Loucy (cell line): ENCODE results near the gene ST3GAL3.

Experiments used
- H2AFZ ChIP-seq: fragments of 200-600 bp; sonication (generic); 2 replicates; pipeline ENCODE4 v1.6.0; 2016; ENCODE audit warnings: antibody characterized with exemption, mild to moderate bottlenecking, low read length, moderate library complexity
- H3F3A ChIP-seq: fragments of 200-600 bp; 2 replicates; pipeline ENCODE4 v1.6.0; 2016; ENCODE audit warnings: antibody characterized with exemption, low read depth, mild to moderate bottlenecking
- H3K27me3 ChIP-seq: fragments of 200-600 bp; sonication (generic); 2 replicates; pipeline ENCODE4 v1.6.1; 2014; ENCODE audit warnings: low read length, mild to moderate bottlenecking; ENCODE audit not compliant: insufficient read depth, poor library complexity, severe bottlenecking
- H3K36me3 ChIP-seq: fragments of 200-600 bp; sonication (generic); 2 replicates; pipeline ENCODE4 v1.6.1; 2016; ENCODE audit warnings: low read length; ENCODE audit not compliant: insufficient read depth
- H3K4me1 ChIP-seq: fragments of 200-600 bp; sonication (generic); 2 replicates; pipeline ENCODE4 v1.5.1; 2014; ENCODE audit warnings: low read length, mild to moderate bottlenecking; ENCODE audit not compliant: insufficient read depth, poor library complexity, severe bottlenecking
- H3K4me2 ChIP-seq: fragments of 200-600 bp; sonication (generic); 2 replicates; pipeline ENCODE4 v1.6.0; 2014; ENCODE audit warnings: antibody characterized with exemption, low read length, low read depth, mild to moderate bottlenecking; ENCODE audit not compliant: poor library complexity, severe bottlenecking
- H3K4me3 ChIP-seq: fragments of 200-600 bp; sonication (generic); 2 replicates; pipeline ENCODE4 v1.5.1; 2014; ENCODE audit warnings: low read length, mild to moderate bottlenecking, mixed read lengths; ENCODE audit not compliant: poor library complexity, severe bottlenecking
- H3K79me2 ChIP-seq: fragments of 200-600 bp; sonication (generic); 2 replicates; pipeline ENCODE4 v1.6.1; 2014; ENCODE audit warnings: low read length; ENCODE audit not compliant: insufficient read depth
- H3K9ac ChIP-seq: fragments of 200-600 bp; sonication (generic); 2 replicates; pipeline ENCODE4 v1.6.0; 2014; ENCODE audit warnings: mild to moderate bottlenecking, low read depth, low read length, moderate library complexity; ENCODE audit not compliant: poor library complexity, severe bottlenecking
- H3K9me2 ChIP-seq: fragments of 200-600 bp; sonication (generic); replicated peaks from 2 replicates; pipeline ENCODE4 v1.6.1; 2016; ENCODE audit warnings: low read depth, low read length, mixed read lengths
- H3K9me3 ChIP-seq: fragments of 200-600 bp; sonication (generic); 2 replicates; pipeline ENCODE4 v1.6.1; 2014; ENCODE audit warnings: mild to moderate bottlenecking, antibody characterized with exemption, low read length, low read depth; ENCODE audit not compliant: insufficient read depth
- H4K20me1 ChIP-seq: fragments of 200-600 bp; sonication (generic); 2 replicates; pipeline ENCODE4 v1.6.0; 2014; ENCODE audit warnings: antibody characterized with exemption, low read length, mild to moderate bottlenecking; ENCODE audit not compliant: insufficient read depth, poor library complexity, severe bottlenecking
- CTCF ChIP-seq: fragments of 200-600 bp; sonication (generic); conservative IDR thresholded peaks from 2 replicates; pipeline ENCODE4 v1.5.1; 2014; ENCODE audit warnings: mild to moderate bottlenecking, antibody characterized with exemption, low read length
- EZH2phosphoT487 ChIP-seq: fragments of 200-600 bp; IDR thresholded peaks from 2 replicates; pipeline ENCODE4 v1.6.1; 2018; ENCODE audit warnings: antibody characterized with exemption, mild to moderate bottlenecking, moderate library complexity, borderline replicate concordance

Gene ST3GAL3

GRCh38 chr1:43963006-43963405 is 255.7 kb downstream of the ST3GAL3 start:
- Histone ChIP-seq H3K79me2 (no peaks in the 10 kb centered on the region), H3K4me2 (no peak overlapping the region), H3K9me2 (no peaks in the 10 kb centered on the region), H3K4me1 (no peaks in the 10 kb centered on the region), H3K4me3 (no peak overlapping the region), H4K20me1 (no peaks in the 10 kb centered on the region), H3K9ac (no peak overlapping the region), H2AFZ (no peak overlapping the region), H3K27me3 (no peaks in the 10 kb centered on the region), H3K9me3 (no peaks in the 10 kb centered on the region), H3F3A (no peaks in the 10 kb centered on the region), H3K36me3 (no peaks in the 10 kb centered on the region)
- no peak for TF ChIP-seq EZH2phosphoT487
- TF ChIP-seq CTCF = no peak

- no peaks in the 10 kb centered on the region for H3K9me3 ChIP-seq
- H3K9ac ChIP-seq = no peak overlapping the region
- no peaks in the 10 kb centered on the region for H3K4me1 ChIP-seq
- H3K79me2 ChIP-seq = no peaks in the 10 kb centered on the region
- H3K36me3 ChIP-seq = no peaks in the 10 kb centered on the region
- no peak overlapping the region for H3K4me2 ChIP-seq
- H3F3A ChIP-seq = no peaks in the 10 kb centered on the region
- TF ChIP-seq CTCF (no peak), EZH2phosphoT487 (no peak)
- H4K20me1 ChIP-seq = no peaks in the 10 kb centered on the region
- no peaks in the 10 kb centered on the region for H3K27me3 ChIP-seq
- no peak overlapping the region for H3K4me3 ChIP-seq
- H3K9me2 ChIP-seq = no peaks in the 10 kb centered on the region
- H2AFZ ChIP-seq = no peak overlapping the region
These were observed 256.6 kb downstream of the ST3GAL3 start for GRCh38 chr1:43963890-43964289.

GRCh38 chr1:43965316-43965715 is 258.0 kb downstream of the ST3GAL3 start:
- TF ChIP-seq EZH2phosphoT487 (no peak), CTCF (no peak)
- H3K36me3 ChIP-seq = no peaks in the 10 kb centered on the region

More at GRCh38 chr1:43965316-43965715, 258.0 kb downstream of the ST3GAL3 start:
- Histone ChIP-seq H3K27me3 (no peaks in the 10 kb centered on the region), H2AFZ (no peak overlapping the region), H3K9me3 (no peaks in the 10 kb centered on the region), H3K4me3 (no peak overlapping the region), H4K20me1 (no peaks in the 10 kb centered on the region), H3K79me2 (peaks cover 3% of the 10 kb centered on the region; the same call in 1 of the 2 replicates), H3K9ac (no peak overlapping the region), H3K9me2 (no peaks in the 10 kb centered on the region), H3F3A (no peaks in the 10 kb centered on the region), H3K4me1 (no peaks in the 10 kb centered on the region), H3K4me2 (no peak overlapping the region)
